HEK293 (cell line): Measurements from ENCODE around the gene JAK3.

Experiments
- CTCF ChIA-PET: fragments of 350-600 bp; formaldehyde crosslinking; extraction: SDS; loops from one replicate; lab custom pipeline; 2021; ENCODE audit warnings: antibody characterized with exemption; lab: Yijun Ruan, JAX
- POLR2A ChIA-PET: fragments of 300-600 bp; formaldehyde crosslinking; extraction: SDS; loops from one replicate; lab custom pipeline; 2020; ENCODE audit warnings: antibody characterized with exemption, inconsistent platforms; lab: Yijun Ruan, JAX
- H3K27ac ChIP-seq: fragments of 200-500 bp; sonication (Bioruptor generic); 2 replicates; pipeline ENCODE4 v1.5.1; 2014; ENCODE audit warnings: low read depth, low read length, control low read depth, inconsistent platforms; ENCODE audit errors: extremely low read depth
- H3K36me3 ChIP-seq, 2 experiments: fragments of 200-500 bp in 1 of 2; sonication (Bioruptor generic) in 1 of 2; 1 replicate in 1 of 2; 2 replicates in 1 of 2; pipeline ENCODE4 v1.5.1; 2014 to 2017; ENCODE audit warnings: inconsistent platforms in 2 of 2, low read length in 2 of 2; ENCODE audit not compliant: control insufficient read depth in 2 of 2, insufficient read depth in 1 of 2
- H3K4me1 ChIP-seq: fragments of 200-500 bp; sonication (Bioruptor generic); 2 replicates; pipeline ENCODE4 v1.5.1; 2014; ENCODE audit warnings: mild to moderate bottlenecking, low read length, inconsistent platforms; ENCODE audit not compliant: control insufficient read depth, insufficient read depth
- H3K4me3 ChIP-seq: 2 replicates; pipeline ENCODE4 v1.5.1; 2011; ENCODE audit warnings: low read depth, mild to moderate bottlenecking, control low read depth, low read length, moderate library complexity
- H3K9me3 ChIP-seq: fragments of 200-500 bp; sonication (Bioruptor generic); 2 replicates; pipeline ENCODE4 v1.5.1; 2014; ENCODE audit warnings: low read depth, low read length, inconsistent platforms; ENCODE audit not compliant: control insufficient read depth, insufficient read depth
- EGR2 ChIP-seq: fragments of 450-650 bp; formaldehyde crosslinking; IDR thresholded peaks from 2 replicates; pipeline ENCODE4 v1.5.1; 2016; ENCODE audit warnings: low read depth, missing biosample characterization, missing genetic modification characterization
- GLIS1 ChIP-seq: fragments of 450-650 bp; formaldehyde crosslinking; IDR thresholded peaks from 2 replicates; pipeline ENCODE4 v1.5.1; 2016; ENCODE audit warnings: missing biosample characterization, missing genetic modification characterization
- GLIS2 ChIP-seq: fragments of 450-650 bp; formaldehyde crosslinking; IDR thresholded peaks from 2 replicates; pipeline ENCODE4 v1.5.1; 2016; ENCODE audit warnings: missing biosample characterization, missing genetic modification characterization
- HIC1 ChIP-seq: fragments of 450-650 bp; formaldehyde crosslinking; IDR thresholded peaks from 2 replicates; pipeline ENCODE4 v1.5.1; 2016; ENCODE audit warnings: missing biosample characterization, missing genetic modification characterization
- KLF16 ChIP-seq: fragments of 450-650 bp; formaldehyde crosslinking; IDR thresholded peaks from 2 replicates; pipeline ENCODE4 v1.5.1; 2017; ENCODE audit warnings: missing biosample characterization, missing genetic modification characterization
- KLF8 ChIP-seq: fragments of 450-650 bp; formaldehyde crosslinking; IDR thresholded peaks from 2 replicates; pipeline ENCODE4 v1.5.1; 2016; ENCODE audit warnings: missing biosample characterization, missing genetic modification characterization
- SP2 ChIP-seq: fragments of 450-650 bp; formaldehyde crosslinking; IDR thresholded peaks from 2 replicates; pipeline ENCODE4 v1.5.1; 2016; ENCODE audit warnings: missing biosample characterization, missing genetic modification characterization
- SP3 ChIP-seq: fragments of 450-650 bp; formaldehyde crosslinking; IDR thresholded peaks from 2 replicates; pipeline ENCODE4 v1.5.1; 2016; ENCODE audit warnings: missing biosample characterization, missing genetic modification characterization
- SP7 ChIP-seq: fragments of 450-650 bp; formaldehyde crosslinking; IDR thresholded peaks from 2 replicates; pipeline ENCODE4 v1.5.1; 2016; ENCODE audit warnings: missing biosample characterization, missing genetic modification characterization
- WT1 ChIP-seq: fragments of 450-650 bp; formaldehyde crosslinking; IDR thresholded peaks from 2 replicates; pipeline ENCODE4 v1.5.1; 2016; ENCODE audit warnings: missing biosample characterization, missing genetic modification characterization
- ZBTB10 ChIP-seq: fragments of 450-650 bp; formaldehyde crosslinking; IDR thresholded peaks from 2 replicates; pipeline ENCODE4 v1.5.1; 2016; ENCODE audit warnings: missing biosample characterization, missing genetic modification characterization
- ZBTB17 ChIP-seq: fragments of 450-650 bp; formaldehyde crosslinking; IDR thresholded peaks from 2 replicates; pipeline ENCODE4 v1.5.1; 2016; ENCODE audit warnings: missing biosample characterization, missing genetic modification characterization
- ZBTB48 ChIP-seq: fragments of 450-650 bp; formaldehyde crosslinking; IDR thresholded peaks from 2 replicates; pipeline ENCODE4 v1.5.1; 2016; ENCODE audit warnings: missing biosample characterization, missing genetic modification characterization
- ZEB2 ChIP-seq: fragments of 450-650 bp; formaldehyde crosslinking; IDR thresholded peaks from 2 replicates; pipeline ENCODE4 v1.5.1; 2016; ENCODE audit warnings: missing biosample characterization, missing genetic modification characterization
- ZFP69B ChIP-seq: fragments of 450-650 bp; formaldehyde crosslinking; IDR thresholded peaks from 2 replicates; pipeline ENCODE4 v1.5.1; 2016; ENCODE audit warnings: missing biosample characterization, missing genetic modification characterization
- ZIC2 ChIP-seq: fragments of 450-650 bp; formaldehyde crosslinking; IDR thresholded peaks from 2 replicates; pipeline ENCODE4 v1.5.1; 2016; ENCODE audit warnings: missing biosample characterization, missing genetic modification characterization
- ZNF148 ChIP-seq: fragments of 450-650 bp; formaldehyde crosslinking; IDR thresholded peaks from 2 replicates; pipeline ENCODE4 v1.5.0; 2017; ENCODE audit warnings: missing biosample characterization, missing genetic modification characterization, borderline replicate concordance
- ZNF169 ChIP-seq: fragments of 450-650 bp; formaldehyde crosslinking; IDR thresholded peaks from 2 replicates; pipeline ENCODE4 v1.5.1; 2016; ENCODE audit warnings: missing biosample characterization, missing genetic modification characterization
- ZNF2 ChIP-seq: fragments of 450-650 bp; formaldehyde crosslinking; IDR thresholded peaks from 2 replicates; pipeline ENCODE4 v1.5.1; 2016; ENCODE audit warnings: missing biosample characterization, missing genetic modification characterization
- ZNF223 ChIP-seq: fragments of 450-650 bp; formaldehyde crosslinking; IDR thresholded peaks from 2 replicates; pipeline ENCODE4 v1.5.1; 2016; ENCODE audit warnings: missing biosample characterization, missing genetic modification characterization
- ZNF24 ChIP-seq: fragments of 450-650 bp; formaldehyde crosslinking; IDR thresholded peaks from 2 replicates; pipeline ENCODE4 v1.5.1; 2016; ENCODE audit warnings: missing biosample characterization, missing genetic modification characterization
- ZNF26 ChIP-seq: fragments of 450-650 bp; formaldehyde crosslinking; IDR thresholded peaks from 2 replicates; pipeline ENCODE4 v1.5.1; 2016; ENCODE audit warnings: missing biosample characterization, missing genetic modification characterization
- ZNF341 ChIP-seq: fragments of 450-650 bp; formaldehyde crosslinking; IDR thresholded peaks from 2 replicates; pipeline ENCODE4; 2016; ENCODE audit warnings: low read depth, missing biosample characterization, missing genetic modification characterization
- ZNF366 ChIP-seq: fragments of 450-650 bp; formaldehyde crosslinking; conservative IDR thresholded peaks from 2 replicates; pipeline ENCODE4 v1.5.1; 2016; ENCODE audit warnings: missing biosample characterization, missing genetic modification characterization
- ZNF398 ChIP-seq: fragments of 450-650 bp; formaldehyde crosslinking; IDR thresholded peaks from 2 replicates; pipeline ENCODE4 v1.5.1; 2017; ENCODE audit warnings: missing biosample characterization, missing genetic modification characterization
- ZNF626 ChIP-seq: fragments of 450-650 bp; sonication (Bioruptor Pico); formaldehyde crosslinking; IDR thresholded peaks from 2 replicates; pipeline ENCODE4 v1.5.1; 2018; ENCODE audit warnings: missing biosample characterization, missing genetic modification characterization, inconsistent platforms
- ZNF843 ChIP-seq: fragments of 450-650 bp; formaldehyde crosslinking; IDR thresholded peaks from 2 replicates; pipeline ENCODE4 v1.5.1; 2016; ENCODE audit warnings: missing biosample characterization, missing genetic modification characterization

The JAK3 gene

GRCh38 chr19:17794731-17795494 lies 52.9 kb downstream of the JAK3 start, which contains the start of gene B3GNT3:
B3GNT3 (plus strand) TSS chr19:17795138; CDS start chr19:17807808, 12,670 bp downstream.
- CTCF ChIA-PET, result interaction anchor here (0.6 to 2.4 kb wide), 5 partner anchors 10 to 95 kb away, joined by 3 to 5 read pairs (median 4); partner anchors contain the start of gene RPL18A
- no peak within 1 kb of the TSS for H3K27ac ChIP-seq
- no peaks in the 10 kb centered on the region for H3K9me3 ChIP-seq
- H3K4me3 ChIP-seq, result peak within 1 kb of the TSS; percentile 24
- POLR2A ChIA-PET, result interaction anchor here (1.0 to 1.8 kb wide), 3 partner anchors 36 to 76 kb away, joined by 5 to 6 read pairs (median 6); partner anchors contain the start of genes MAP1S and RPL18A
- H3K36me3 ChIP-seq, result no peaks in the 10 kb centered on the region
- peaks cover 4% of the 10 kb centered on the region; the same call in 1 of the 2 replicates for H3K4me1 ChIP-seq
- TF ChIP-seq SP3 (tag by site-specific recombination) (peak; percentile 50), ZNF223 (tag by site-specific recombination) (peak; percentile 97), ZFP69B (tag by site-specific recombination) (0 out of 2 replicates have a peak, but pooled peaks have one; percentile 15), KLF16 (peak; percentile 71; the same call in 1 of the 2 replicates), WT1 (tag by site-specific recombination) (peak; percentile 74), ZBTB17 (tag by site-specific recombination) (peak; percentile 94), ZNF26 (tag by site-specific recombination) (no peak), GLIS1 (peak; percentile 80), ZNF24 (tag by site-specific recombination) (peak; percentile 44), ZEB2 (peak; percentile 32; the same call in 1 of the 2 replicates), ZBTB10 (tag by site-specific recombination) (0 out of 2 replicates have a peak, but pooled peaks have one; percentile 48), ZBTB48 (tag by site-specific recombination) (no peak), ZNF341 (tag by site-specific recombination) (peak; percentile 50; the same call in 1 of the 2 replicates), SP7 (tag by site-specific recombination) (peak; percentile 72), ZIC2 (tag by site-specific recombination) (peak; percentile 50; the same call in 1 of the 2 replicates), ZNF366 (tag by site-specific recombination) (peak; percentile 69), KLF8 (0 out of 2 replicates have a peak, but pooled peaks have one; percentile 17), ZNF398 (tag by site-specific recombination) (peak; percentile 97), HIC1 (peak; percentile 86), ZNF2 (peak; percentile 27; the same call in 1 of the 2 replicates), ZNF843 (no peak), EGR2 (tag by site-specific recombination) (peak; percentile 68), ZNF626 (tag by site-specific recombination) (no peak), SP2 (tag by site-specific recombination) (peak; percentile 72), GLIS2 (tag by site-specific recombination) (peak; percentile 73), ZNF169 (tag by site-specific recombination) (no peak), ZNF148 (tag by site-specific recombination) (no peak)
